ENCODE data around the gene LRRK1. TPM values are rescaled to one million over a fixed set of nuclear protein-coding genes. Genes with fewer than 3 reads are reported as not detected.

LRRK1 gene
- total and polyA plus RNA-seq, 2 experiments from 2014 or later, result 6.2 to 6.4 TPM

GRCh38 chr15:101105059-101105891 lies 186.1 kb downstream of the LRRK1 start:
- Histone ChIP-seq H3K27me3 (replicated peaks; ENCODE audit: insufficient read depth) (no peaks in the 10 kb centered on the region), H3K4me1 (ENCODE audit: insufficient read depth) (no peaks in the 10 kb centered on the region), H3K36me3 (ENCODE audit: low read depth) (no peaks in the 10 kb centered on the region), H3F3A (ENCODE audit: insufficient read depth) (no peaks in the 10 kb centered on the region), H3K79me2 (ENCODE audit: insufficient read depth) (no peaks in the 10 kb centered on the region), H3K27ac (no peak overlapping the region), H3K9ac (no peak overlapping the region), H2AFZ (no peak overlapping the region), H3K9me2 (ENCODE audit: insufficient read depth) (no peaks in the 10 kb centered on the region), H3K4me2 (ENCODE audit: unreplicated experiment) (no peak overlapping the region), H3K9me3 (ENCODE audit: low read depth) (no peaks in the 10 kb centered on the region), H3K4me3 (no peak overlapping the region), H4K20me1 (ENCODE audit: insufficient read depth) (no peaks in the 10 kb centered on the region)
- in situ Hi-C loops (cut with MboI), result no loop called here
- peak; percentile 17 for DNase-seq
- 74 to 80% methylated on average over 7 of the region's 7 CpGs for WGBS, 2 experiments (ENCODE audit: low coverage in 1 of 2, low lambda C conversion rate in 2 of 2, missing lambda C conversion rate in 2 of 2)
- no peak for TF ChIP-seq EZH2 (IDR thresholded peaks at IDR 0.05; ENCODE audit: insufficient read depth, poor library complexity, severe bottlenecking)
- TF ChIP-seq EZH2phosphoT487 (IDR thresholded peaks at IDR 0.05; ENCODE audit: insufficient read depth, low read depth), result no peak

- no peaks in the 10 kb centered on the region for H3K9me2 ChIP-seq (ENCODE audit: insufficient read depth)
- no peaks in the 10 kb centered on the region for H3K79me2 ChIP-seq (ENCODE audit: insufficient read depth)
- H3K4me1 ChIP-seq (ENCODE audit: insufficient read depth), result no peaks in the 10 kb centered on the region
- no peak overlapping the region for H3K27ac ChIP-seq
- in situ Hi-C loops (cut with MboI), result no loop called here
- no peak for TF ChIP-seq EZH2phosphoT487 (IDR thresholded peaks at IDR 0.05; ENCODE audit: insufficient read depth, low read depth)
- no peak for TF ChIP-seq EZH2 (IDR thresholded peaks at IDR 0.05; ENCODE audit: insufficient read depth, poor library complexity, severe bottlenecking)
- no peaks in the 10 kb centered on the region for H3K36me3 ChIP-seq (ENCODE audit: low read depth)
- no peak overlapping the region for H3K4me2 ChIP-seq (ENCODE audit: unreplicated experiment)
- 80 to 83% methylated on average over 7 of the region's 7 CpGs for WGBS, 2 experiments (ENCODE audit: low coverage in 1 of 2, low lambda C conversion rate in 2 of 2, missing lambda C conversion rate in 2 of 2)
- H3K9me3 ChIP-seq (ENCODE audit: low read depth), result no peaks in the 10 kb centered on the region
- DNase-seq, result no peak
- no peak overlapping the region for H3K9ac ChIP-seq
- H3F3A ChIP-seq (ENCODE audit: insufficient read depth), result no peaks in the 10 kb centered on the region
- H3K27me3 ChIP-seq (replicated peaks; ENCODE audit: insufficient read depth), result no peaks in the 10 kb centered on the region
- no peak overlapping the region for H2AFZ ChIP-seq
- H3K4me3 ChIP-seq, result no peak overlapping the region
- H4K20me1 ChIP-seq (ENCODE audit: insufficient read depth), result no peaks in the 10 kb centered on the region
Observed at GRCh38 chr15:101107101-101107500, 187.9 kb downstream of the LRRK1 start.

- WGBS, 2 experiments (ENCODE audit: low coverage in 1 of 2, low lambda C conversion rate in 2 of 2, missing lambda C conversion rate in 2 of 2), result 57 to 65% methylated on average over 6 of the region's 6 CpGs
- H3F3A ChIP-seq (ENCODE audit: insufficient read depth), result no peaks in the 10 kb centered on the region
- in situ Hi-C loops (cut with MboI), result no loop called here
Observed at GRCh38 chr15:101107625-101108460, 188.7 kb downstream of the LRRK1 start.

GRCh38 chr15:101108461-101108775 lies 189.3 kb downstream of the LRRK1 start:
- in situ Hi-C loops (cut with MboI), result no loop called here
- Histone ChIP-seq H2AFZ (no peak overlapping the region), H3K4me2 (ENCODE audit: unreplicated experiment) (no peak overlapping the region)

More at GRCh38 chr15:101107625-101108460, 188.7 kb downstream of the LRRK1 start:
- Histone ChIP-seq H4K20me1 (ENCODE audit: insufficient read depth) (no peaks in the 10 kb centered on the region), H3K36me3 (ENCODE audit: low read depth) (no peaks in the 10 kb centered on the region), H3K9me2 (ENCODE audit: insufficient read depth) (no peaks in the 10 kb centered on the region), H3K4me2 (ENCODE audit: unreplicated experiment) (no peak overlapping the region), H3K79me2 (ENCODE audit: insufficient read depth) (no peaks in the 10 kb centered on the region), H2AFZ (no peak overlapping the region), H3K4me3 (no peak overlapping the region), H3K9ac (no peak overlapping the region), H3K27me3 (replicated peaks; ENCODE audit: insufficient read depth) (no peaks in the 10 kb centered on the region), H3K9me3 (ENCODE audit: low read depth) (no peaks in the 10 kb centered on the region), H3K27ac (no peak overlapping the region), H3K4me1 (ENCODE audit: insufficient read depth) (no peaks in the 10 kb centered on the region)
- no peak for TF ChIP-seq EZH2phosphoT487 (IDR thresholded peaks at IDR 0.05; ENCODE audit: insufficient read depth, low read depth)
- no peak for TF ChIP-seq EZH2 (IDR thresholded peaks at IDR 0.05; ENCODE audit: insufficient read depth, poor library complexity, severe bottlenecking)
- DNase-seq, result no peak

More at GRCh38 chr15:101108461-101108775, 189.3 kb downstream of the LRRK1 start:
- Histone ChIP-seq H3K4me1 (ENCODE audit: insufficient read depth) (no peaks in the 10 kb centered on the region), H4K20me1 (ENCODE audit: insufficient read depth) (no peaks in the 10 kb centered on the region), H3K36me3 (ENCODE audit: low read depth) (no peaks in the 10 kb centered on the region), H3K27me3 (replicated peaks; ENCODE audit: insufficient read depth) (no peaks in the 10 kb centered on the region), H3K9me2 (ENCODE audit: insufficient read depth) (no peaks in the 10 kb centered on the region), H3F3A (ENCODE audit: insufficient read depth) (no peaks in the 10 kb centered on the region), H3K9ac (no peak overlapping the region), H3K4me3 (no peak overlapping the region), H3K9me3 (ENCODE audit: low read depth) (no peaks in the 10 kb centered on the region), H3K79me2 (ENCODE audit: insufficient read depth) (no peaks in the 10 kb centered on the region), H3K27ac (no peak overlapping the region)
- TF ChIP-seq EZH2phosphoT487 (IDR thresholded peaks at IDR 0.05; ENCODE audit: insufficient read depth, low read depth) (no peak), EZH2 (IDR thresholded peaks at IDR 0.05; ENCODE audit: insufficient read depth, poor library complexity, severe bottlenecking) (no peak)
- 80 to 83% methylated on average over 8 to 10 of the region's 10 CpGs for WGBS, 2 experiments (ENCODE audit: low coverage in 1 of 2, low lambda C conversion rate in 2 of 2, missing lambda C conversion rate in 2 of 2)
- DNase-seq, result no peak
